ENCODE results near the gene SLCO1A2.

- TF ChIP-seq CTCF (IDR thresholded peaks at IDR 0.05) (no peak), POLR2A (IDR thresholded peaks at IDR 0.05) (no peak)
These were observed 2.7 kb upstream of the SLCO1A2 start for GRCh38 chr12:21337453-21337852.

Data from right lobe of liver (tissue), 4 donors.